IPS-15b (cell line): ENCODE results near the gene IGSF21.

ENCODE experiments used
- H3K27me3 ChIP-seq: one replicate; pipeline ENCODE4 v1.6.1; 2013; ENCODE audit warnings: low read length; ENCODE audit not compliant: control insufficient read depth, insufficient read depth
- H3K36me3 ChIP-seq: one replicate; pipeline ENCODE4 v1.6.1; 2013; ENCODE audit warnings: low read length; ENCODE audit not compliant: control insufficient read depth, insufficient read depth
- H3K4me1 ChIP-seq: one replicate; pipeline ENCODE4 v1.6.1; 2013; ENCODE audit warnings: mild to moderate bottlenecking, low read length; ENCODE audit not compliant: control insufficient read depth, insufficient read depth
- H3K4me3 ChIP-seq: one replicate; pipeline ENCODE4 v1.5.1; 2013; ENCODE audit warnings: low read depth, low read length
- H3K9ac ChIP-seq: one replicate; pipeline ENCODE4 v1.6.1; 2013; ENCODE audit warnings: low read depth, mild to moderate bottlenecking, low read length
- H3K9me3 ChIP-seq: one replicate; pipeline ENCODE4 v1.6.1; 2013; ENCODE audit warnings: mild to moderate bottlenecking, low read length; ENCODE audit not compliant: control insufficient read depth, insufficient read depth

Gene IGSF21

DNA sequence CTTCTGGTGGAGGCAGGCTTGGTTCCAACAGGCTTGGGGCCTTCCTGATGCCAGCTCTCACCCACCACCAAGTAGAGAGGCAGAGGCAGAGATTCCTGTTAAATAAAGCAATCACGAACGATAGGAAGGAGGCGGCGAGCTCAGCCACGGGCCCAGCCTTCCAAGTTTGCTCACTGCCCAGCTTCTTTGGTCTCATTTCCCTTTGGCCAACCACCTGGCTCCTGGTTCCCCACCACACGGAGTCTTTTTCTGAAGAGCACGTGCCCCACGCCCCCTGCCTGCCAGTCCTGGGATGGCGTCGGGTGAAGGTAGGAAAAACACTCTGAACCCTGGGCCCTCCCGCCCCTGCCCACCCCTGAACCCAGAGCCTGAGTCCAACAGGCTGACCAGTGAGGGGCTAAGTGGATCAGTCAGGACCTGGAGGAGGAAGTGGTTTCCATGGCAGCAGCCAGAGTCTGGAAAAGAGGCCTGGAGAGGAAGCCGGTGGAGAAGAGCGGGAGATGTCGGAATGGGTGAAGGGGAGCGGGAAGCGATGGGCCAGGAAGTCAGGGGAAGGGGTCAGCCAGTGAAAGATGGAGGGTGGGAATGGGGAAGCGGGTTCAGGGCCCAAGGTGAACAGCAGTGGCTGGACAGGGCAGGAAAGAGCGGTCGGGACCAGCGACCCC lies 214.9 kb downstream of the IGSF21 start:
- Histone ChIP-seq H3K9me3 (no peaks in the 10 kb centered on the region), H3K27me3 (peaks cover 6% of the 10 kb centered on the region), H3K9ac (no peak overlapping the region), H3K4me3 (no peak overlapping the region), H3K4me1 (no peaks in the 10 kb centered on the region), H3K36me3 (no peaks in the 10 kb centered on the region)

DNA sequence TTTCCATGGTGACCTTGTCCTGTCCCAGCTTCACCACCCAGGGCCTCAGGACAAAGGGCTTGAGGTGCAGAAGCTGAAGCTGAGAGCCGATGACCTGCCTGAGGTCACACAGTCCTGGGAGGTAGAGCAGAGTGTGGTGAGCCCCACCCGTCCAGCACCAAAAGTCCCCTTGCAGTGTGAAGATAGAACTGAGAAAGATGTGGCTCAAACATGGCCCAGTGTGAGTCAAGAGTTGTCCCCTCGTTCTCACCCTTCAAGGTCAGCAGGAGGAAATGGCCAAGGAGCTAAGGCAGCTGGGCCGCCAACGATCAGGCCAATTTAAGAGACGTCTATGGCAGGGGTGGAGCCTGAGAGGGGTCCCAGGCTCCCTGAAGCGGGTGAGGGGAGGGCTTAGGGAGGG lies 215.7 kb downstream of the IGSF21 start:
- H3K4me3 ChIP-seq: no peak overlapping the region
- H3K27me3 ChIP-seq: peaks cover 6% of the 10 kb centered on the region
- no peaks in the 10 kb centered on the region for H3K4me1 ChIP-seq
- H3K36me3 ChIP-seq: no peaks in the 10 kb centered on the region
- no peak overlapping the region for H3K9ac ChIP-seq
- H3K9me3 ChIP-seq: no peaks in the 10 kb centered on the region

GRCh38 chr1:18324246-18324645 lies 216.6 kb downstream of the IGSF21 start:
- Histone ChIP-seq H3K4me3 (no peak overlapping the region), H3K36me3 (no peaks in the 10 kb centered on the region)

DNA sequence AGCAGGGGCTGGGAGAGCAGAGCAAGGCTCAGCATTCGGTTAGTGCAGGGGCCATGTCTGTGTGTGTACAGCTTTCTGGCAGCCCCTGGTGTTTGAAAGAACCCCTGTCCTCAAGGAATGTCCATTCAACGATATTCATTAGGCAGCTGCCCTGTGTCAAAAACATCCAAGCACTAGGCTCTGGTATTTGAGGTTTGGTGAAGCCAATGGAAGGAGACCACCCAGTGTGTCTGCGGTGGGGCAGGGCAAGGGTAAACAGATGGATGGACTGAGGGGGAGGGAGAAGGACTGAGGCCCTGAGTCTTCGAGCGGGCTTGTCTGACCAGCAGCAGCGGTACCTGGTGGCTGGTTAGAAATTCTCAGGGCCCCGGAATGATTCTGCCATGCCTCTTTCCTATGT lies 217.5 kb downstream of the IGSF21 start:
- no peaks in the 10 kb centered on the region for H3K4me1 ChIP-seq
- H3K36me3 ChIP-seq: no peaks in the 10 kb centered on the region
- peak overlapping the region; percentile 32 for H3K9ac ChIP-seq
- H3K27me3 ChIP-seq: peaks cover 6% of the 10 kb centered on the region
- no peaks in the 10 kb centered on the region for H3K9me3 ChIP-seq
- no peak overlapping the region for H3K4me3 ChIP-seq

More at GRCh38 chr1:18324246-18324645, 216.6 kb downstream of the IGSF21 start:
- Histone ChIP-seq H3K9me3 (no peaks in the 10 kb centered on the region), H3K4me1 (no peaks in the 10 kb centered on the region), H3K27me3 (peaks cover 6% of the 10 kb centered on the region), H3K9ac (no peak overlapping the region)

DNA sequence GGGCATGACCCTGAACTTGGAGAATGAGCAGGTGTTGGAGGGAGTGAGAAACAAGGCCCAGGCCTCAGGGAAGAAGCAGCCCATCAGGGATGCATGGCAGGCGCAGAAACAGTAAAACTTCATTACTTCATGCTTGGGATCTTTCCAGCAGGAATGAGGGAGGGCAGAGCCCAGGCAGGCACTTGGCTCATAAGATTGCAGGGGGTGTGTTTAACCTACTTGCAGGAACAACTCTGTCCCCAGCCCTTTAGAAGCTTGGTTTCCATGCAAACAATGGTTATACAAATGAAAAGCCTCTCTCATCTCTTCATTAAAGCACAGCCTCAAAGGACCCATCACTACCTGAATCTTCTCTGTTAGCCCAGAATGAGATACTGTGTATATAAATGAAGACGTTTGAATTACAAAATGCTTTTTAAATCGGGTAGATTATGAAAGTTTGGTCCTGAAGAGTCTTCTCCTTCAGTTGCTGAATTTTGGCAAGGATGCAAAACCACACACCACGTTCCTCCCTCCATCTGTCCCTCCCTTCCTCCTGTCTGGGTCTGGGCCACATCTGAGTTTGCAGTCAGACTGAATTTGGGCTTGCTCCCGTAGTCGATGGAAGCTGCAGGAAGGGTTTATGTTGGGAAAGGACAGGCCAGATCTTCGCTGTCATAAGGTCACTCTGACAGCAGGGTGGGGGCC lies 218.8 kb downstream of the IGSF21 start:
- H3K9ac ChIP-seq: no peak overlapping the region

GRCh38 chr1:18327650-18328049 lies 220.1 kb downstream of the IGSF21 start:
- Histone ChIP-seq H3K36me3 (no peaks in the 10 kb centered on the region), H3K9ac (no peak overlapping the region), H3K27me3 (peaks cover 4% of the 10 kb centered on the region), H3K4me1 (peaks cover 4% of the 10 kb centered on the region), H3K9me3 (no peaks in the 10 kb centered on the region), H3K4me3 (no peak overlapping the region)

More for the DNA sequence above, 218.8 kb downstream of the IGSF21 start:
- Histone ChIP-seq H3K9me3 (no peaks in the 10 kb centered on the region), H3K36me3 (no peaks in the 10 kb centered on the region), H3K27me3 (peaks cover 6% of the 10 kb centered on the region), H3K4me3 (no peak overlapping the region), H3K4me1 (no peaks in the 10 kb centered on the region)

DNA sequence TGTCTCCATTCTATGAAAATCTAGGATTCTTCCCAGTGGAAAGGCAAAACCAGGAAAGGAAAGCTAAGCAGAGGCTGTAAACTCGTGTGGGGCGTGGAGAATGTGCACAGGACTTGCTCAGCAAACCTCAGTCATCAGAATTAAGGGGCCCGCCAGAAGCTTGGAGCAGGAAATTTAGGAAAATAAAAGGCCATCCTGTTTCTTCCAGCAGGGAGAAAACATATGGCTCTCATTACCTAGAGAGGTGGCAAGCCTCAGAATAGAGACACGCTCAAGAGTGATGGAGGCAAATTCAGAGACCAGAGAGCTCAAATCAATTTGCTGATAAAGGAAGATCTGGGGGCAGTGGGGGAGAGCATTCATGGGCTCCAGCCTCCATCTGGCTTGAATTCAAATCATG lies 221.2 kb downstream of the IGSF21 start:
- no peak overlapping the region for H3K4me3 ChIP-seq
- no peaks in the 10 kb centered on the region for H3K36me3 ChIP-seq
- no peak overlapping the region for H3K9ac ChIP-seq
- H3K27me3 ChIP-seq: no peaks in the 10 kb centered on the region
- peaks cover 14% of the 10 kb centered on the region for H3K4me1 ChIP-seq
- H3K9me3 ChIP-seq: no peaks in the 10 kb centered on the region

DNA sequence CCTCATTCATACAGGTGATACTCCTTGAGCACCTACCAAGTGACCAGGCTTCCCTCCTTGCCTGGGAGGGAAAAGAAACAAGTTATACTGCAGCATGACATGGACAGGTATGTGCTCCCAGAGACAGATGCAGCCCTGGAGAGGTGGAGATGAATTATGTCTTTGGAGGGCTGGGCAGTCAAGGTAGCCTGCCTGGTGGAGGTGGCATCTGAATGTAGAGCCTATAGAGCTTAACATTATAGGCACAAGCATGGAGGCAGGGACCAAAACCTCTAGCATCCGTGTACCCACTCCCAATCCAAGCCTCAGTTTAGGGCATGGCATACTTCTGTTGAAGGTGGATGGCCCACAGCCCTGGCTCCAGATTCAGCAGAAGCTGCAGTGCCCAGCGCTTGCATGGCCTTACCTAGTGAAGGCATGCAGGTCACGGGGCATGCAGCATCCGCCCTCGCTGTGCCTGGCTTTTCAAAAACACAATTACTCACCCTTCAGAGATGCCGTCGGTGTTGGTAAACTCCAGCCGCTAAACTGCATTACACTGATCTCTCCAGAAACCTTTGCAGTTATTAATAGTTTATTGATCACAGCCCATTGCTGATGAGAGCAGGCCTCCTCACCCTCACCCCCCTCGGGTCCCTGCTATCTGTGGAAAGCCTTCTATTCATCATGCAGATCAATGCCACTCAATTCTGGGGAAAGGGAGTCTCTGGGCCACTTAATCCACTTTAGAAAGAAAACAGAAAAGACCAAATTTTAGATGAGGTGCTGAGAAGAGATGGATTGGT lies 222.1 kb downstream of the IGSF21 start:
- H3K27me3 ChIP-seq: no peaks in the 10 kb centered on the region
- H3K4me3 ChIP-seq: no peak overlapping the region
- H3K4me1 ChIP-seq: peaks cover 14% of the 10 kb centered on the region
- no peaks in the 10 kb centered on the region for H3K9me3 ChIP-seq
- H3K36me3 ChIP-seq: no peaks in the 10 kb centered on the region
- H3K9ac ChIP-seq: no peak overlapping the region

DNA sequence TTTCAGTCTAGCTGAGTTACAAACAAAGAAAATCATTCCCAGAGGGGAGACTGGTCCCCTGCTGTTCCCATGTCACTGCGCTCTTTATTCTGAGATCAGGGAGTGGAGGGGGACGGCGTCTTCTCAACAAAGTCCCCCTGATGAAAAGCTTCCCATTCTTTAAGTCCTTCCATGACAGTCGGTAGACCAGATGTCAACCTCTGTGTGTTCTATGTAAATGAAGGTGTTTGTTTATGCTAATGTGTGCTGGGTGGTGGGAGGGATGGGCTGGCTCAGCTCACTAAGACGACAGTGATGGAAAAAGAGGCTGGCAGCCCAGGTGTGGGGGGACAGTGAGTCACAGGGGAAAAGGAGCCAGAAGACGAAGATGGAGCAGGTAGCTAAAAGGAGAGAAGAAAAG lies 225.0 kb downstream of the IGSF21 start:
- Histone ChIP-seq H3K27me3 (no peaks in the 10 kb centered on the region), H3K36me3 (no peaks in the 10 kb centered on the region), H3K9me3 (no peaks in the 10 kb centered on the region), H3K4me3 (no peak overlapping the region), H3K9ac (no peak overlapping the region), H3K4me1 (peaks cover 14% of the 10 kb centered on the region)

GRCh38 chr1:18333220-18333619 lies 225.6 kb downstream of the IGSF21 start:
- Histone ChIP-seq H3K4me1 (peaks cover 14% of the 10 kb centered on the region), H3K27me3 (no peaks in the 10 kb centered on the region), H3K4me3 (no peak overlapping the region), H3K9me3 (no peaks in the 10 kb centered on the region), H3K36me3 (no peaks in the 10 kb centered on the region), H3K9ac (no peak overlapping the region)

DNA sequence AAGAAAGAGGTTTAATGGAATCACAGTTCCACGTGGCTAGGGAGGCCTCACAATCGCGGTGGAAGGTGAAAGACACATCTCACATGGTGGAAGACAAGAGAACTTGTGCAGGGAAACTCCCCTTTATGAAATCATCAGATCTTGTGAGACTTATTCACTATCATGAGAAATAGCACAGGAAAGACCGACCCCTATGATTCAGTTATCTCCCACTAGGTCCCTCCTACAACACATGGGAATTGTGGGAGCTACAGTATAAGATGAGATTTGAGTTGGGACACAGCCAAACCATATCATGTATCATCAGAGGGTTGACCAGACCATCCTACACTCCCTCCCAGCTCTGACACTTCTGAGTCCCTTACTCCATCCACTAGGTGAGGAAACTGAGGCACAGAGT lies 229.2 kb downstream of the IGSF21 start:
- Histone ChIP-seq H3K9ac (no peak overlapping the region), H3K4me1 (peaks cover 13% of the 10 kb centered on the region), H3K36me3 (no peaks in the 10 kb centered on the region), H3K4me3 (no peak overlapping the region), H3K27me3 (peaks cover 2% of the 10 kb centered on the region), H3K9me3 (no peaks in the 10 kb centered on the region)
